Karpas-422 (cell line): ENCODE data around the gene GLT8D1. TPM values are rescaled to one million over a fixed set of nuclear protein-coding genes. Genes with fewer than 3 reads are reported as not detected.
"Not testable (repeated sequence)": the region's sequence is repeated elsewhere in the genome, so short reads cannot be mapped to it uniquely, and the experiment has no call there.

Source experiments
- DNase-seq: peaks from one replicate; pipeline ENCODE4 v3.0.0-alpha.2; 2015
- H2AFZ ChIP-seq: fragments of 200-600 bp; sonication (generic); 2 replicates; pipeline ENCODE4 v1.6.1; 2014; ENCODE audit warnings: antibody characterized with exemption, low read length, mixed read lengths
- H3K27ac ChIP-seq: fragments of 200-600 bp; sonication (generic); 2 replicates; pipeline ENCODE4 v1.5.1; 2014; ENCODE audit warnings: mild to moderate bottlenecking, low read length, moderate library complexity
- H3K27me3 ChIP-seq: fragments of 200-600 bp; sonication (generic); 2 replicates; pipeline ENCODE4 v1.6.1; 2014; ENCODE audit warnings: low read length, mixed read lengths
- H3K36me3 ChIP-seq: fragments of 200-600 bp; sonication (generic); 2 replicates; pipeline ENCODE4 v1.6.1; 2014; ENCODE audit warnings: low read length, mixed read lengths; ENCODE audit not compliant: insufficient read depth
- H3K4me1 ChIP-seq: fragments of 200-600 bp; sonication (generic); 2 replicates; pipeline ENCODE4 v1.6.1; 2014; ENCODE audit warnings: mild to moderate bottlenecking, low read length, mixed read lengths
- H3K4me2 ChIP-seq: fragments of 200-600 bp; sonication (generic); 2 replicates; pipeline ENCODE4 v1.6.1; 2014; ENCODE audit warnings: low read length, low read depth, mild to moderate bottlenecking; ENCODE audit not compliant: poor library complexity, severe bottlenecking
- H3K4me3 ChIP-seq: fragments of 200-600 bp; sonication (generic); 2 replicates; pipeline ENCODE4 v1.5.1; 2014; ENCODE audit warnings: mild to moderate bottlenecking, antibody characterized with exemption, low read length, mixed read lengths
- H3K79me2 ChIP-seq: fragments of 200-600 bp; sonication (generic); 2 replicates; pipeline ENCODE4 v1.6.1; 2014; ENCODE audit warnings: mild to moderate bottlenecking, low read length, mixed read lengths
- H3K9ac ChIP-seq: fragments of 200-600 bp; sonication (generic); 2 replicates; pipeline ENCODE4 v1.6.0; 2014; ENCODE audit warnings: low read length
- H3K9me2 ChIP-seq: fragments of 200-600 bp; sonication (generic), shearing (Covaris generic); replicated peaks from 2 replicates; pipeline ENCODE4 v1.6.0; 2014; ENCODE audit warnings: mild to moderate bottlenecking, low read length, moderate library complexity; ENCODE audit not compliant: insufficient read depth
- H3K9me3 ChIP-seq: fragments of 300-700, 200-600 bp; sonication (generic); 2 replicates; pipeline ENCODE4 v1.6.1; 2014; ENCODE audit warnings: low read length, mixed read lengths
- H4K20me1 ChIP-seq: fragments of 200-600 bp; sonication (generic); 2 replicates; pipeline ENCODE4 v1.6.1; 2014; ENCODE audit warnings: mild to moderate bottlenecking, antibody characterized with exemption, low read length, low read depth; ENCODE audit not compliant: insufficient read depth
- total RNA-seq: library from RNA; depleted of rRNA; stranded (reverse); fragments of >200 nt; shearing (Covaris generic); gene quantifications from 2 replicates; pipeline ENCODE4 v1.2.3, GENCODE V29; 2014; ENCODE audit warnings: low replicate concordance

GLT8D1 gene
- total RNA-seq, 1 experiment from 2014 or later, result 34.7 TPM

- Histone ChIP-seq H3K9ac (no peak overlapping the region), H3K36me3 (peaks cover 63% of the 10 kb centered on the region), H3K4me2 (no peak overlapping the region), H3K79me2 (no peaks in the 10 kb centered on the region), H2AFZ (no peak overlapping the region), H3K4me3 (no peak overlapping the region), H3K4me1 (no peaks in the 10 kb centered on the region), H3K27ac (no peak overlapping the region), H4K20me1 (no peaks in the 10 kb centered on the region), H3K9me3 (peaks cover 9% of the 10 kb centered on the region), H3K9me2 (no peaks in the 10 kb centered on the region), H3K27me3 (no peaks in the 10 kb centered on the region)
- DNase-seq, result no peak
Observed at GRCh38 chr3:52733256-52733891, 27.8 kb upstream of the GLT8D1 start.

DNA sequence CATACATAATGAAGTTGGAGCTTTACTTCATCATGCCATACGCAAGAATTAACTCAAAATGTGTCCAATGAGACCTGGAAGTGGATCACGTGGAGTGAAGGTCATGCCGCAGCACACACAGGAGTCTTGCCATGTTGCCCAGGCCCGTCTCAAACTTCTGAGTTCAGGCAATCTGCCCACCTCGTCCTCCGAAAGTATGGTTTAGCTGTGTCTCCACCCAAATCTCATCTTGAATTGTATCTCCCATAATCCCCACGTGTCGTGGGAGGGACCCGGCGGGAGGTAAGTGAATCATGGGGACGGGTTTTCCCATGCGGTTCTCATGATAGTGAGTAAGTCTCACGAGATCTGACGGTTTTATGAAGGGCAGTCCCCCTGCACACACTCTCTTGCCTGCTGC lies 26.0 kb upstream of the GLT8D1 start:
- no peaks in the 10 kb centered on the region for H4K20me1 ChIP-seq
- H3K9ac ChIP-seq, result no peak overlapping the region
- no peak overlapping the region for H3K27ac ChIP-seq
- H3K4me1 ChIP-seq, result no peaks in the 10 kb centered on the region
- no peak overlapping the region for H2AFZ ChIP-seq
- H3K4me3 ChIP-seq, result no peak overlapping the region
- no peaks in the 10 kb centered on the region for H3K9me2 ChIP-seq
- no peaks in the 10 kb centered on the region for H3K79me2 ChIP-seq
- no peaks in the 10 kb centered on the region for H3K27me3 ChIP-seq
- no peak overlapping the region for H3K4me2 ChIP-seq
- H3K36me3 ChIP-seq, result peaks cover 63% of the 10 kb centered on the region
- no peak for DNase-seq
- peaks cover 12% of the 10 kb centered on the region for H3K9me3 ChIP-seq

DNA sequence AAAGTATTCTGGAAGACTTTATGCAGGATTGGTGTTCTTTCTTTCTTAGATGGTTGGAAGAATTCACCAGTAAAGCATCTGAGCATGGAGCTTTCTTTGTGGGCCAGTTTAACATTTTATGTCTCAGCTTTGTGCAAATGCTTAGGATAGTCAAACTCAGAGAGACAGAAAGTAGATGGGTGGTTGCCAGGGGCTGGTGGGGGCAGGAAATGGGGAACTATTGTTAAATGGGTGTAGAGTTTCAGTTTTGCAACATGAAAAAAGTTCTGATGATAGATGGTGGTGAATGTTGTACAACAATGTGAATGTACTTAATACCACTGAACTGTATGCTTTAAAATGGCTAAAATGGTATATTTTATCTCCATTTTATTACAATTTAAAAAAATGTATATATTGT lies 25.1 kb upstream of the GLT8D1 start:
- Histone ChIP-seq H3K27ac (no peak overlapping the region), H4K20me1 (no peaks in the 10 kb centered on the region), H3K36me3 (peaks cover 57% of the 10 kb centered on the region), H3K27me3 (no peaks in the 10 kb centered on the region), H3K79me2 (no peaks in the 10 kb centered on the region), H2AFZ (no peak overlapping the region), H3K4me1 (no peaks in the 10 kb centered on the region), H3K9me2 (no peaks in the 10 kb centered on the region), H3K9ac (no peak overlapping the region), H3K4me2 (no peak overlapping the region), H3K9me3 (peaks cover 12% of the 10 kb centered on the region), H3K4me3 (no peak overlapping the region)
- DNase-seq, result no peak

DNA sequence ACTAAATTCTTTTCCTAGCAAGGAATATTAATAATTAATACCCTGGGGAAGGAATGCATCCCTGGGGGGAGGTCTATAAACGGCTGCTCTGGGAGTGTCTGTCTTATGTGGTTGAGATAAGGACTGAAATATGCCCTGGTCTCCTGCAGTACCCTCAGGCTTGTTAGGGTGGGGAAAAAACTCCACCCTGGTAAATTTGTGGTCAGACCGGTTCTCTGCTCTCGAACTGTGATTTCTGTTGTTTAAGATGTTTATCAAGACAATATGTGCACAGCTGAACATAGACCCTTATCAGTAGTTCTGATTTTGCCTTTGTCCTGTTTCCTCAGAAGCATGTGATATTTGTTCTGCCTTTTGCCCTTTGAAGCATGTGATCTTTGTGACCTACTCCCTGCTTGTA lies 23.2 kb upstream of the GLT8D1 start:
- not testable (repeated sequence) for H3K9ac ChIP-seq, H3K9me2 ChIP-seq

DNA sequence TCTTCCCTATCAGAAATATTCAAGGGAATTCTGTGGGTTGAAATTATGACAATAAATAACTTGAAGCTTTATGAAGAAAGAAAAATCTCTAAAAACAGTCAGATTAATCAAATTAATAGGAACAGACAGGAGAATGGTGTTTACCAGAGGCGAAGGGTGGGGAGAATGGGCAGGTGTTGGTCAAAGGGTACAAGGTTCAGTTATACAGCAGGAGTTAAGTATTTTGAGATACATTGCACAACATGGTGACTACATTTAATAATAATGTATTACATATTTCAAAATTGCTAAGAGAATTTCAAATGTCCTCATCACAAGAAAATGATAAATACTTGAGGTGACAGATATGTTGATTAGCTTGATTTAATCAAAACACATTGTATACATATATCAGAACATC lies 18.9 kb upstream of the GLT8D1 start:
- Histone ChIP-seq H2AFZ (no peak overlapping the region), H3K4me1 (no peaks in the 10 kb centered on the region), H3K4me2 (no peak overlapping the region), H3K36me3 (peaks cover 21% of the 10 kb centered on the region), H4K20me1 (no peaks in the 10 kb centered on the region), H3K9ac (no peak overlapping the region), H3K27me3 (no peaks in the 10 kb centered on the region), H3K4me3 (no peak overlapping the region), H3K9me3 (peaks cover 6% of the 10 kb centered on the region), H3K27ac (no peak overlapping the region), H3K79me2 (no peaks in the 10 kb centered on the region), H3K9me2 (no peaks in the 10 kb centered on the region)
- no peak for DNase-seq

More for the DNA sequence above, 23.2 kb upstream of the GLT8D1 start:
- not testable (repeated sequence) for H3K79me2 ChIP-seq, H3K27me3 ChIP-seq, H3K4me2 ChIP-seq, H3K27ac ChIP-seq, H2AFZ ChIP-seq, H4K20me1 ChIP-seq, DNase-seq, H3K4me1 ChIP-seq, H3K4me3 ChIP-seq
- H3K36me3 ChIP-seq, result peaks cover 43% of the 10 kb centered on the region
- peaks cover 12% of the 10 kb centered on the region for H3K9me3 ChIP-seq

DNA sequence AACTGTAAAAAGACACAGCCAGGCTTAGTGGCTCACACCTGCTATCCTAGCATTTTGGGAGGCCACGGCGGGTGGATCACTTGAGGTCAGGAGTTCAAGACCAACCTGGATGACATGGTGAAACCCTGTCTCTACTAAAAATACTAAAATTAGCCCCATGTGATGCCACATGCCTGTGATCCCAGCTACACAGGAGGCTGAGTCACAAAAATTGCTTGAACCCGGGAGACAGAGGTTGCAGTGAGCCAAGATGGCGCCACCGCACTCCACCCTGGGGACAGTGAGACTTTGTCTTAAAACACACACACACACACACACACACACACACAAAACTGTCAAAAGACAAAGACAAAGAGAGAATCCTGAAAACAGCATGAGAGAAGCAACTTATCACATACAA lies 18.3 kb upstream of the GLT8D1 start:
- Histone ChIP-seq H2AFZ (no peak overlapping the region), H3K27ac (no peak overlapping the region), H3K4me3 (no peak overlapping the region), H3K4me1 (no peaks in the 10 kb centered on the region), H3K27me3 (no peaks in the 10 kb centered on the region), H3K4me2 (no peak overlapping the region), H3K9me2 (no peaks in the 10 kb centered on the region), H3K36me3 (peaks cover 21% of the 10 kb centered on the region), H3K9me3 (peaks cover 6% of the 10 kb centered on the region), H3K9ac (no peak overlapping the region), H4K20me1 (no peaks in the 10 kb centered on the region), H3K79me2 (no peaks in the 10 kb centered on the region)
- no peak for DNase-seq

GRCh38 chr3:52722491-52722890 lies 16.9 kb upstream of the GLT8D1 start:
- Histone ChIP-seq H3K4me1 (no peaks in the 10 kb centered on the region), H4K20me1 (no peaks in the 10 kb centered on the region), H3K36me3 (peaks cover 16% of the 10 kb centered on the region), H3K4me3 (no peak overlapping the region), H3K9me3 (peaks cover 3% of the 10 kb centered on the region), H3K4me2 (no peak overlapping the region), H3K79me2 (no peaks in the 10 kb centered on the region), H3K27ac (no peak overlapping the region), H3K27me3 (no peaks in the 10 kb centered on the region), H3K9ac (no peak overlapping the region), H2AFZ (no peak overlapping the region), H3K9me2 (no peaks in the 10 kb centered on the region)
- DNase-seq, result no peak

- Histone ChIP-seq H3K4me1 (no peaks in the 10 kb centered on the region), H3K9me2 (no peaks in the 10 kb centered on the region), H3K27me3 (no peaks in the 10 kb centered on the region), H3K36me3 (peaks cover 16% of the 10 kb centered on the region), H3K9ac (no peak overlapping the region), H3K4me2 (no peak overlapping the region), H3K9me3 (peaks cover 3% of the 10 kb centered on the region), H4K20me1 (no peaks in the 10 kb centered on the region), H3K79me2 (no peaks in the 10 kb centered on the region), H3K27ac (no peak overlapping the region), H2AFZ (no peak overlapping the region), H3K4me3 (no peak overlapping the region)
- no peak for DNase-seq
Observed at GRCh38 chr3:52721730-52722008, 16.1 kb upstream of the GLT8D1 start.
